Retinal pigment epithelial cell (primary cell): ENCODE data around the gene ZNF701.
"Not testable (repeated sequence)": the region's sequence is repeated elsewhere in the genome, so short reads cannot be mapped to it uniquely, and the experiment has no call there.

Experiments
- DNase-seq: peaks from one replicate; pipeline ENCODE4 v3.0.0-alpha.2; 2010; ENCODE audit warnings: low read depth
- H3K4me3 ChIP-seq: 2 replicates; pipeline ENCODE4 v1.5.1; 2011; ENCODE audit warnings: mild to moderate bottlenecking, low read length, control low read depth, moderate library complexity
- CTCF ChIP-seq: conservative IDR thresholded peaks from 2 replicates; pipeline ENCODE4 v1.5.1; 2011; ENCODE audit warnings: low read depth, low read length, control low read depth, inconsistent platforms

The ZNF701 gene

GRCh38 chr19:52601025-52601973 is 31.2 kb downstream of the ZNF701 start:
- TF ChIP-seq CTCF, result peak; percentile 23
- peak overlapping the region; percentile 72 for H3K4me3 ChIP-seq
- DNase-seq, result peak; percentile 34

GRCh38 chr19:52601974-52602366 is 31.9 kb downstream of the ZNF701 start:
- not testable (repeated sequence) for DNase-seq
- H3K4me3 ChIP-seq, result peak overlapping the region; percentile 72

GRCh38 chr19:52602941-52603340 is 32.9 kb downstream of the ZNF701 start:
- DNase-seq, result no peak
- TF ChIP-seq CTCF, result no peak
- H3K4me3 ChIP-seq, result no peak overlapping the region

More at GRCh38 chr19:52601974-52602366, 31.9 kb downstream of the ZNF701 start:
- TF ChIP-seq CTCF, result peak; percentile 14

GRCh38 chr19:52603558-52604207 is 33.6 kb downstream of the ZNF701 start:
- no peak overlapping the region for H3K4me3 ChIP-seq
- no peak for DNase-seq
- TF ChIP-seq CTCF, result no peak

- H3K4me3 ChIP-seq, result no peak overlapping the region
- no peak for TF ChIP-seq CTCF
- no peak for DNase-seq
Observed at GRCh38 chr19:52613299-52613906, 43.3 kb downstream of the ZNF701 start.

- no peak overlapping the region for H3K4me3 ChIP-seq
- TF ChIP-seq CTCF, result no peak
- DNase-seq, result no peak
Observed at GRCh38 chr19:52621376-52621775, 51.3 kb downstream of the ZNF701 start.
